ENCODE results near the gene HEMGN. TPM values are rescaled to one million over a fixed set of nuclear protein-coding genes. Genes with fewer than 3 reads are reported as not detected.

HEMGN gene
- total and polyA plus RNA-seq, 2 of the 13 experiments (the other 11 are each of a cell fraction or from before 2014, with no cell fraction given) = not detected

DNA sequence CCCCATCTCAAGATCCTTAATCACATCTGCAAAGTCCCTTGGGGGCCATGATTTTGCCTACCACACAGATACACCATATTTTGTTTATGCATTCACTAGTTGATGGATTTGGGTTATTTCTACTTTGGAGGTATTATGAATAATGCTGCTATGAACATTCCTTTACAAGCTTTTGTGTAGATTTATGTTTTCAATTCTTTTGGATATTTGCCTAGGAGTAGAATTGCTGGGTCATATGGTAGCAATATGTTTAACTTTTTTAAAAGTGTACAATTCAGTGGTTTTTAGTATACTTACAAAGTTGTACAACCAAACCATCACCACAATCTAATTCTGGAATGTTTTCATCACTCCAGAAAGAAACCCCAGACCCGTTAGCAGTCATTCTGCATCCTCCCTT, 37.4 kb upstream of the HEMGN start:
- BruUV-seq (replicated peaks) = no TSS peak
- Histone ChIP-seq H3K4me3 (replicated peaks in 1 of 3; ENCODE audit: insufficient read depth in 1 of 3, low read depth in 2 of 3, low read length in 3 of 3) (no peak overlapping the region), H2AFZ (ENCODE audit: low read length) (no peak overlapping the region), H3K27me3 (ENCODE audit: control insufficient read depth in 1 of 2, insufficient read depth in 2 of 2, low read length in 2 of 2) (no peaks in the 10 kb centered on the region), H3K9me3 (ENCODE audit: low read length) (no peaks in the 10 kb centered on the region), H3K36me3 (replicated peaks in 1 of 2; ENCODE audit: control insufficient read depth in 1 of 2, insufficient read depth in 2 of 2, low read length in 2 of 2) (no peaks in the 10 kb centered on the region), H3K27ac (ENCODE audit: extremely low read length, insufficient read depth, low read length) (no peak overlapping the region), H3K79me2 (ENCODE audit: insufficient read depth, low read length) (no peaks in the 10 kb centered on the region), H3K4me1 (ENCODE audit: insufficient read depth, low read length) (no peaks in the 10 kb centered on the region), H3K4me2 (ENCODE audit: low read depth, low read length) (no peak overlapping the region), H3K9ac (ENCODE audit: insufficient read depth, low read depth, low read length) (no peak overlapping the region), H4K20me1 (ENCODE audit: insufficient read depth, low read length) (no peaks in the 10 kb centered on the region)
- no peak for DNase-seq (ENCODE audit: low spot score)
- intact Hi-C loops (cut with micrococcal nuclease; ENCODE audit: unreplicated experiment) = no loop called here
- TF ChIP-seq PITX1 (CRISPR knock-in tag; IDR thresholded peaks at IDR 0.05) (no peak), EP300 (IDR thresholded peaks at IDR 0.05; ENCODE audit: low read depth in 2 of 2, low read length in 2 of 2) (no peak), EP300 (CRISPR knock-in tag; IDR thresholded peaks at IDR 0.05; ENCODE audit: borderline replicate concordance) (no peak), FOXO1 (CRISPR knock-in tag; IDR thresholded peaks at IDR 0.05) (no peak)
- TF ChIP-seq, protein P1, sequence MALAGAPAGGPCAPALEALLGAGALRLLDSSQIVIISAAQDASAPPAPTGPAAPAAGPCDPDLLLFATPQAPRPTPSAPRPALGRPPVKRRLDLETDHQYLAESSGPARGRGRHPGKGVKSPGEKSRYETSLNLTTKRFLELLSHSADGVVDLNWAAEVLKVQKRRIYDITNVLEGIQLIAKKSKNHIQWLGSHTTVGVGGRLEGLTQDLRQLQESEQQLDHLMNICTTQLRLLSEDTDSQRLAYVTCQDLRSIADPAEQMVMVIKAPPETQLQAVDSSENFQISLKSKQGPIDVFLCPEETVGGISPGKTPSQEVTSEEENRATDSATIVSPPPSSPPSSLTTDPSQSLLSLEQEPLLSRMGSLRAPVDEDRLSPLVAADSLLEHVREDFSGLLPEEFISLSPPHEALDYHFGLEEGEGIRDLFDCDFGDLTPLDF (CRISPR knock-in tag; IDR thresholded peaks at IDR 0.05) = no peak
- TF ChIP-seq, protein P2, sequence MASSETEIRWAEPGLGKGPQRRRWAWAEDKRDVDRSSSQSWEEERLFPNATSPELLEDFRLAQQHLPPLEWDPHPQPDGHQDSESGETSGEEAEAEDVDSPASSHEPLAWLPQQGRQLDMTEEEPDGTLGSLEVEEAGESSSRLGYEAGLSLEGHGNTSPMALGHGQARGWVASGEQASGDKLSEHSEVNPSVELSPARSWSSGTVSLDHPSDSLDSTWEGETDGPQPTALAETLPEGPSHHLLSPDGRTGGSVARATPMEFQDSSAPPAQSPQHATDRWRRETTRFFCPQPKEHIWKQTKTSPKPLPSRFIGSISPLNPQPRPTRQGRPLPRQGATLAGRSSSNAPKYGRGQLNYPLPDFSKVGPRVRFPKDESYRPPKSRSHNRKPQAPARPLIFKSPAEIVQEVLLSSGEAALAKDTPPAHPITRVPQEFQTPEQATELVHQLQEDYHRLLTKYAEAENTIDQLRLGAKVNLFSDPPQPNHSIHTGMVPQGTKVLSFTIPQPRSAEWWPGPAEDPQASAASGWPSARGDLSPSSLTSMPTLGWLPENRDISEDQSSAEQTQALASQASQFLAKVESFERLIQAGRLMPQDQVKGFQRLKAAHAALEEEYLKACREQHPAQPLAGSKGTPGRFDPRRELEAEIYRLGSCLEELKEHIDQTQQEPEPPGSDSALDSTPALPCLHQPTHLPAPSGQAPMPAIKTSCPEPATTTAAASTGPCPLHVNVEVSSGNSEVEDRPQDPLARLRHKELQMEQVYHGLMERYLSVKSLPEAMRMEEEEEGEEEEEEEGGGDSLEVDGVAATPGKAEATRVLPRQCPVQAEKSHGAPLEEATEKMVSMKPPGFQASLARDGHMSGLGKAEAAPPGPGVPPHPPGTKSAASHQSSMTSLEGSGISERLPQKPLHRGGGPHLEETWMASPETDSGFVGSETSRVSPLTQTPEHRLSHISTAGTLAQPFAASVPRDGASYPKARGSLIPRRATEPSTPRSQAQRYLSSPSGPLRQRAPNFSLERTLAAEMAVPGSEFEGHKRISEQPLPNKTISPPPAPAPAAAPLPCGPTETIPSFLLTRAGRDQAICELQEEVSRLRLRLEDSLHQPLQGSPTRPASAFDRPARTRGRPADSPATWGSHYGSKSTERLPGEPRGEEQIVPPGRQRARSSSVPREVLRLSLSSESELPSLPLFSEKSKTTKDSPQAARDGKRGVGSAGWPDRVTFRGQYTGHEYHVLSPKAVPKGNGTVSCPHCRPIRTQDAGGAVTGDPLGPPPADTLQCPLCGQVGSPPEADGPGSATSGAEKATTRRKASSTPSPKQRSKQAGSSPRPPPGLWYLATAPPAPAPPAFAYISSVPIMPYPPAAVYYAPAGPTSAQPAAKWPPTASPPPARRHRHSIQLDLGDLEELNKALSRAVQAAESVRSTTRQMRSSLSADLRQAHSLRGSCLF (CRISPR knock-in tag; IDR thresholded peaks at IDR 0.05; ENCODE audit: borderline replicate concordance) = no peak
- no peak for FAIRE-seq
- POLR2A ChIA-PET = no interaction called here
- in situ Hi-C loops (cut with HindIII; ENCODE audit: extremely low pct_ligation_motif_present, low pct_unique_long_range_greater_than_20kb) = no loop called here
- 13% methylated on average over 1 of the region's 1 CpG for WGBS (ENCODE audit: low lambda C conversion rate)
- CTCF ChIA-PET (ENCODE audit: low intra/inter-chr PET ratio, low total read pairs) = no interaction called here
- ATAC-seq = no peak
